HG02852 (cell line): ENCODE measurements around the gene CCDC175.

ENCODE experiments used
- ATAC-seq: cut with Tn5 transposase; IDR thresholded peaks from one replicate; pipeline ENCODE4 v1.9.1; 2021; ENCODE audit warnings: mild to moderate bottlenecking, moderate library complexity; ENCODE audit not compliant: unreplicated experiment

CCDC175 gene

DNA sequence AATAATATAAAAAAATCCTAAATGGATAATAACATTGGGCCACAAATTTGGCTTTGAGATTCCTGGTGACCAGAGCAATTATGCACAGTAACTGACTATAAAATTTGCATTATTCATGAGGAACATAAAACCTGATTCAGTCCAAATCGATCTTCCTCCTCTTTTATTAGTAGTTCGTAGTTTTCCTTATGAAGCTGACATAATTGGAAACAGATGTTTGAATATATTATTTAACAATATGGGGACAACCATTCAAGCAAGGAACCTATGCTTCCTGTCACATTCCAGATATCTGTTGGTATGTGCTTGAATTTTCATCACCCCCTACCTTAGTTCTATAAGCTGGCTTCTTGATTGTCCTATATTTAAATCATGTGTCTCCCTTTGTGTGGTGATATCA lies 34.9 kb downstream of the CCDC175 start:
- no peak for ATAC-seq

DNA sequence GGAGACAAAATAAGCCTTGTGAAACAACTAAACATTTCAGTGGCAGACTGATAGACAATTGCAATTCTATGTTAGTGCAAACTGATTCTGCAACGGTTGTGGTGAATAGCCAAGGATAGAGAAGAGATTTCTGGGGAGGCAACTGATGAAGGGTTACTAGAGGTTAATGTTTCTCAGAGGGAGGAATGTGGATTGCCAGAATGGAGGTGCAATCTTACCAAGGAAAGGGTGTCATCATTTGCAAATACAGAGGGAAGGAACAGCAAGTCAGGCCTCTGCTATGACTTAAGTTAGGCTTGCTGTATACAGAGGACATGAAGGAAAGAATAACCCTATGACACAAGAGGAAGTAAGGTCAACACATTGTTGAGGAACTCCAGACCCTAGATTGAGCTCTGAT lies 35.8 kb downstream of the CCDC175 start:
- ATAC-seq = no peak

DNA sequence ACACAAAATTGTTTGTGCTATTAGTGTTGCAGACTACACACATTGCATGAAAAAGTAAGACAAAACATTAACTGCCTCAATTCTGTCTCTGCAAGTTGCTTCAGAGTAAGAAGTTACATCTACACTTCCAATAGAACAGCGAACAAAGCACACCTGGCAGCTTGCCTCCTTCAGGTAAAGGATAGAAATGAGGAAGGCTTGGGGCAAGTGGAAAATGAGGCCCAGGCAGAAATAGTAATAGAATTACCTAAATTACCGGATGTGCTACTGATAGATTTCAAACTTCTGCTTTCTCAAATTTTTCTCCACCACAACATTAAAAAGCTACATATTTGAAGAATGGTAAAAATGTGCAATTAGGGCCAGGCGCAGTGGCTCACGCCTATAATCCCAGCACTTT lies 37.7 kb downstream of the CCDC175 start:
- no peak for ATAC-seq

DNA sequence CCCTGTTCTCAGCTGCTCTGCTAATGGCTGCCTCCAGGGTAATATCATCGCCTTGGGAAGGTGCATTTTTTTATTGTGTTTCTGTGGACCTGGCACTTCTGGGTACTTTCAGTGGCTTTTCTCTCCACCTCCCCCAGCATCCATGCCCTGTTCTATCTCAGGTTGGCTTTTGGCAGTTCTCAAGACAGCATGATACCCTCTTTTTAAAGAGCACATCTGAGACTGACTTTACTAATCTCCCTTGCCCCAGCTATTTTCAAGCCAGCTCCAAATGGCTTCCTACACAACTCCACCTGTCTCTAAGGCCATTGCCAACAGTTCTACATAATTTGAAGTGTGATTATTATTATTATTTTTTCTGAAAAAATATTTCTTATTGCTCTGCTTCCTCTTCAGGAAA lies 39.1 kb downstream of the CCDC175 start:
- no peak for ATAC-seq

DNA sequence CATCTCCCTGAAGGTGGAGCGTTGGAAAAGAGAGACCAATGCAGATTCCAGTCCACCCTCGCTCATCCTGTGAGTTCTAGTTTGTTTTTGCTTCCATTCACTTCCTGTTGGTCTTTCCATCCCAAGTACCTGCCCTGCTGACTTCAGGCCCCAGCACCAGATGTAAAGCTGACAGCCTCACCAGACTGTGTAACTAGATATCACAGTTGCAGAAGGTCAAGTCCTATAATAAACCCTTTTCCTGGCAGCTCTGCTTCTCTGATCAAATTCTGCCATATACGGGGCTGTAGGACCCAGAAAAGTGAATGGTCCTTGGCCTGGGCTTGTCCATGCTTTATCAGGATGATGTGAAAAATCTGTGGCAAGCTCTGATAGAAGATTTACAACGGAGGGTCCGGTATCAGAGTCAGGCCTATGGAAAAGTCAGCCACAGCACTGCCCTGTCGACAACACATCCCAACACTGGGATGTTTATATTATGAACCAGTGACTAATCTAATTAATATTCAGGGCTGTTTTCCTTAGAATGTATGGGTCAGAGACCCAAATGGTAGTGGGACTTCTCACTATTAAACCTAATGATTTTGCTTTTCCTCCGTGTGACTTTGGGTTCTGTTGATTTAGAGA lies 42.1 kb downstream of the CCDC175 start:
- no peak for ATAC-seq

DNA sequence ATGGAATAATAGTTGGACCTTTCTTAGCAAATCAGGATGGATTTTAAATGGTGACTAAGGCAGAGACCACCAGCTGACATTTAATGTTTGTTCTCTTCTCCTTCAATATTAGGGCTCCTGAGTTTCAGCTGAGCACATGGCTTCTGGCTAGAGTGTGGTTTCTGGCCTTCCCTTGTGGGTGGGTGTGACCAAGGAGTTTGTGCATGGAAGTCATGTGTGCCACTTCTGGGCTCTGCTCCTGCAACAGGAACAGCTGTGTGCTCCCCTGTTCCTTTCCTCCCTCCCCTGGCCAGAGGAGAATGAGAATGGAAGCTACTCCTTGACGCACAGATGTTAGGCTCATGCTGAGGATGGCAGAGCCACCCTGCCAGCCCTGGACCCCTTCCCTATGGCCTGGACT lies 44.2 kb downstream of the CCDC175 start:
- no peak for ATAC-seq

DNA sequence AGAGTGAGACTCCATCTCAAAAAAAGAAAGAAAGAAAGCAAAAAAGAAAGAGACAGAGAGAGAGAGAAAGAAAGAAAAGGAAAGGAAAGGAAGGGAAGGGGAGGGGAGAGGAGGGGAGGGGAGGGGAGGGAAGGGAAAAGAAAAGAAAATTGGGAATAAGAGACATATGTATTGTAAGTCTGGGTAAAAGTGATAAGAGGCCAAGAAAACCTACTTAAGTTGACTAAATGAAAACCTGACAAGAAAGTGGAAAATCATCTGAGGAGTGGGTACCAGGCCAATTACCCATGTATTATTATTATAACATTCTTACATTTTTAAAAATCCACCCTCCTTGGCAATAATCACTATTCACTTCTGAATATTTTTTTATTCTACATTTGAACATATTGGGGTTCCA lies 46.3 kb downstream of the CCDC175 start:
- no peak for ATAC-seq

DNA sequence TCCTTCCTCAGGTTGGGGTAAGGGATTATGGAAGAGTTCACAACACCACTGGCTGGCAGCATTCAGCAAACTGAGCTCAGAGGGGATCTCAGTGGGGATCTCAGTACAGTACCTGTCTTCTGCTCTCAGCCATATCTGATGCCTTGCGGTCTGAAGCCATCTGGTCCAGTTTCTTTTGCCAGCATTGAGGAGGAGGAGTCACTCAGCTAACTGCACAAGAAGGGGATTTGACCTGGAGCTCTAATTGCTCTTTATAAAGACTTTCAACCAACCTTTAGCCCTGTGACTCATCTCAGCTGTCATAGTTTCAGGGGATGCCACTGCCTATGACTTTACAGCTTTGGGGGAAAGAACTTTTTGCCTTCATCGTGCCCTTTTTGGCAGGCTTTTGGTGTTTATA lies 47.4 kb downstream of the CCDC175 start:
- ATAC-seq = no peak

DNA sequence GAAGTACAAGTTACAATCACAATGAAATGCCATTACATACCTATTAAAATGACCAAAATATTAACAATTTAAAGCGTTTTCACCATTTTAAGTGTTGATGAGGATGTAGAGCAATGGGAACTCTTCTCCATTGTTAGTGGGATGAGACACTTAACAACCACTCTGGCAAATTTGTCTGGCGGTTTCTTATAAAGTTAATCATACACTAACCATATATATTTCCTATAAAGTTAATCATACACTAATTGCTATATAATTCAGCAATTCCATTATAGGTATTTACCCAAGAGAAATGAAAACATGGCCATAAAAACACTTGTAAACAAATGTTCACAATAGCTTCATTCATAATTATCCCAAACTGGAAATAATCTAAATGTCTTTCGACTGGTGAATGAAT lies 56.4 kb downstream of the CCDC175 start:
- no peak for ATAC-seq

DNA sequence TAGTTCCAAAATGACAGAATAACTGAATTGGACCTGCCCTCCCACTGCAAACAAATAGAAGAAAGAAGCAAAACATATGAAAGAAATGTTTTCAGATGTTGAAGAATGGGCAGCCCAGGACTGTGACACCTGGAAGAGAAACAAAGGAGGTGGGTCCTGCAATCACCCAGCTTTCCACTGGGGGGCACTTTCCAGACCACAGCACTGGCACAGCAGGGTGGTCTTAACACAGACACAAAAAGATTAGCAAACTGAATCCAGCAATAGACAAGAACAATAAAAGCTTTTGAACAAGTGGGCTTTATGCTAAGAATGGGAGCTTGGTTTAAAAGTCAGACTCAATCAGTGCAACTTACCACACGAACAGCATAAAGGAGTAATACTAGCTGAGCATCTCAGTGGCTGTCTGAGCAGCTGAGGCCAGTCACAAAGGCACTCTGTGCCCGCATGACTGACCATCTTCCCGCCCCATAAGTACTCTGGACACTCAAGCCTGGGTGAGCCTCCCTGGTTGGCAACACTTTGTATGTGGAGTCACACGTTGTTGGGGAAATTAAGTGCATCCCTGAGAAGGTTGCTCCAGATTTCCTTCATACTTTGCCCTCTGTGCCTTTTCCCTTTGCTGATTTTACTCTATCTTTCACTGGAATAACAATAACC lies 64.6 kb downstream of the CCDC175 start:
- ATAC-seq = no peak

DNA sequence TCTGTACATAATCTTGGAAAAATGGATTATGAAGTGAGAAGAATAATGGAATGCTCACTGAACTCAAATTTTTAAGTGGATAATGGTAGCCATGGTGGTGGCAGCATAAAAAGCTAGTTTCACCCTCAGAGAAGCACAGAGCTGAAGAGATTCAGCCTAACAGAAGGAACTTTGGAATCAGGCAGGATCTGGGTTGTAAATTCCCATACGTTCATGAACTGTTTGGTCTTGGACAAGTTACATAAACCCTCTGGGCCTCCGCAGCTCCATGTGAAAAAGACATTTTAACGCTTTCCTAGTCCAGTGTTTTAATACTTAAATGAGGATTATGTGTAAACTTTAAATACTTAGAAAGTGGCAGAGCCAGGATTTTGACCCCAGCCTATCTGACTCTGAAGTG lies 65.6 kb downstream of the CCDC175 start:
- no peak for ATAC-seq

DNA sequence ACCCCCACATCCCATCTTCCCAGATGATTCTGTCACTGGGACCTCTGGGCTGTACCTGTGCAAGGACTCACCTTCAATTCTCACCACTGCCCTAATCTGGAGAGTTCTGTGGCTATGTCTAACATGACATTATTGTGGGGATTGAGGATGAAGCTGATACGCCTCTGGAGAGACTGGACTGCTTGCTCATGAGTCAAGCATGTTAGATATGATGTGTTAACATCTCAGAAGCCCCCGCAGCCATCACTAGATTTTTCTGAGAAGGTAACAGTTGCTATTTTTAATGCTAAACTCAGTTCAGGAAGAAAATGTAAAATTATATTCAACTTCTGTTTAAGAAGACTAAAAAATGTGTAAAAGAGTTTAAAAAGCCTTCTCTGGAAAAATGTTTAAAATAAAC lies 66.6 kb downstream of the CCDC175 start:
- no peak for ATAC-seq

DNA sequence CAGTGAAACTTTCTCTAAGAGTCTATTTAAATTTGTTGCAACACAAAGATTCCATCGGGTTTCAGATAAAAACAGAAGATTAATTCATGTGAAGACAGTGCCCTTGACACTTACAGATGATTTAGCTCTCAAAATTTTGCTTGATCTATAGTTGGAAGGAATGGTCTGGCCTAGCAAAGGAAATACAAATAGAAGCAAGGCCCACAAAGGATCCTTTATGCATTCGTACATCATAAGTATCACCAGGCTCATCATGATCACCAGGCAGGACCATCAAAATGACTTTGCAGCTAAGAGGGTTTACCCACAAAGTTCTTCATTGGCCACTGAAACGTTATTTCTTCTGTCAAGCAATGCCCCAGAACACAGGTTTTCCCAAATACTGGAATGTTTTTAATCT lies 67.5 kb downstream of the CCDC175 start:
- no peak for ATAC-seq

DNA sequence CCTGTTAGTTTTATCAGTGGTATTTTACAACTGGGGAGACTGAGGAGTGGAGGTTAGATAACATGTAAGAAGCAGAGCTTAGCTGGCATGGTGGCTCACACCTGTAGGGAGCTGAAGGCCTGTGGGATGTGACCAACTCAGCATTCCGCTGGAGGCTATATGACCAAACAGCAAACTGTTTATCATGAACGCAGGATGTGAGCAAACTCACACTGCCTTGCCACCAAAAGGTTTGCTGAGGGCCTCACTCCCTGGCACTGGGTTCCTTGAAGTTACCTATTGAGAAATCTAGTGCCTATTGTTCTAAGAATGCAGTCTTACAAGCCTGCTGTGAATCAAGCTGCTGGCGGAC lies 68.9 kb downstream of the CCDC175 start:
- no peak for ATAC-seq

DNA sequence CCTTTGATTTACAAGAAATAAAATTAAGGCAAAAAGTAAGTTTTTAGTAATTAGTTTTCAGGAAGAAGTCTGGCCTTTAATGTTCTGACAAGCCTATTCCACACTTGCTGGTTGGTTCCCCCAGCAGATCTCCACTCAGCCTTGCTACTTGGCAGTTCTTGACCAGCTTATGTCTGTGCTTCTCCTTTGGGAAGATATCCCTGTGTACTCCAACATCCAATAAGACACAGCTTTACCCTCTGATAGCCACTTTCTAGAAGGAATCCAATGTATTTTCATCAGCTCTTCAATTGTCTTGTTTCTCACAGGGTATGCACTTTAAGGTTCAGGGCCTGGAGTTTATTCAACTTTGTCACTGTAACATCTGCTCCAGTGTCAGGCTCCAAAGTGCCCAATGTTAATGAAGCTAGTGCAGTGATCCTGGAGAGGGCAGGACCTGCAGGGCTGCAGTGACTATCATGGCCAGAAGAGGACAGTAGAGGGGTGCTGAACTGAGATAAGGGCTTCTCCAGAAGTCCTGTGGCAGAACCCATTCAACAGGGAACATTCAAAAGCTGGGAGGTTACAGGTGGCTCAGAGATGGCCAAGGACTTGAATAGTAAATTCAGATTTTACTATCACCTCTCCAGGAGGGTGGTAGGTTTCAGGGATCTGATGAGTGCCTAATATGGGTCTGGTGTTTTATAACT lies 69.4 kb downstream of the CCDC175 start:
- peak; percentile 86 for ATAC-seq

DNA sequence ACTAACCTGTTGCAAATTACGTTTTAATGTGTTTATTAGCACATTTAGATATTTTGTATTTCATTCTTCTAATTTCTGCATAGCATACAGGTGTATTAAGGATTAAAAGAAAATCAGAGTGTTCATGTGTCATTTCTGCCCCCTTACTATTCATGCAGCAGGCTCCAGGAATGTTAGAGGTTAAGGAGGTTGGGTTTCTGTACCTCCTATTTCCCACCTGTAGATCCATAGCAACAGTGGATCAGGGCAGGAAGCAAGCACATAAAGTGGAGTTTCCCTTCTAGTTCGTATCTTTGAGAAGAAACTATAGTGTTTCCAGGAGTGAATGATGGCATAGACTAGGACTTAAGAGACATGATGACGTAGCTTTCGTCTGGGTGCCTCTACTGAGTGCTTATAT lies 73.4 kb downstream of the CCDC175 start:
- no peak for ATAC-seq

DNA sequence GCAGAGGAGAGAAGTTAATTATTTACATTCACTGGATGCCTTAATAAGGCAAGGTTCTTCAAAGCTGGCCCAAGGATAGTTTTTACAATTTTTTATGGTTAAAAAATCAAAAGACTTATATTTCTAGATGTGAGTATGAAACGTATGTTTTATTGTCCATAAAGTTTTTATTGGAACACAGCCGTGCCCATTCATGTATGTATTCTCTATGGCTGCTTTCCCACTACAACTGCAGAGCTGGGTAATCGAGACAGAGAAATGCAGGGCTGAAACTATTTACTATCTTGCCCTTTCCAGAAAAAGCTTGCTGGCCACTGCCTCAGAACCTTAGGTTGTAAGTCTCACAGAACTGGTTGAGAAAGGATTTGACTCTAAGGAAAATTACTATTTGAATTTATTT lies 75.9 kb downstream of the CCDC175 start:
- ATAC-seq = no peak

DNA sequence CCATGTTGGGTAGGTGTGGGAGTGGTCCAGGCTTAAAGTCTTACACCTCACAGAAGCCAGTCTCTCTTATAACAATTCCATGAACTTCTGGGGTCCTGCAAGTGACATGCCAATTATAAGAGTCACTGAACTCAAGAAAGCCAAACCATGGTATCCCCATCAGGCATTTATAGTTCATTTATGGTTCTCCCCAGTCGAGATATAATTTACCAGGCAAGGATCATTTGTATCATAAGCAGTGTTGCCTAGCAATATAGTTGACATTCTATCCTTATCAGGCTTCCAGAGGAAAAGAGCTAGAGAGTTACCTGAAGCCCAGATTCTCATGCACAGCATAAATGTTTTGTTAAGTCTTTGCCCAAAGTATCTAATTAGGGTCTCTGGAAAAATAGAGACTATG lies 84.2 kb downstream of the CCDC175 start:
- no peak for ATAC-seq

DNA sequence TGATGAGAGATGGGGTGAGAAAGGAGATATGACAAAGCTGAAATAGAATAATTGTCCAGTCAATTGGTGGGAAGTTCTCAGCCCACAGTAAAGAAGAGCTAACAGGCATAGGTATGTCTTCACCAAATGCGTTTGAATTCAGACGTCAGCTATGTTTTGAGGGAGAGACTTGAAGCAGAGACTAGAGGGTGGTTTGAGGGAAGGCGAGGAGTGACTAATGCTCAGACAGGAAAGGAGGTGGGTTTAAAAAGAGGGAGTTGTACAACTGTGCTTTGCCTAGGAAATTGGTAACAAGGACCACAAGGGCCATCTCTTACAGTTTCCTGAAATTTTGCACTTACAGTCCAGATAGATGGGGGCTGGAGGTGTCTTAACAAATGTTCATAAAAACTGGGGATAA lies 85.9 kb downstream of the CCDC175 start:
- no peak for ATAC-seq

DNA sequence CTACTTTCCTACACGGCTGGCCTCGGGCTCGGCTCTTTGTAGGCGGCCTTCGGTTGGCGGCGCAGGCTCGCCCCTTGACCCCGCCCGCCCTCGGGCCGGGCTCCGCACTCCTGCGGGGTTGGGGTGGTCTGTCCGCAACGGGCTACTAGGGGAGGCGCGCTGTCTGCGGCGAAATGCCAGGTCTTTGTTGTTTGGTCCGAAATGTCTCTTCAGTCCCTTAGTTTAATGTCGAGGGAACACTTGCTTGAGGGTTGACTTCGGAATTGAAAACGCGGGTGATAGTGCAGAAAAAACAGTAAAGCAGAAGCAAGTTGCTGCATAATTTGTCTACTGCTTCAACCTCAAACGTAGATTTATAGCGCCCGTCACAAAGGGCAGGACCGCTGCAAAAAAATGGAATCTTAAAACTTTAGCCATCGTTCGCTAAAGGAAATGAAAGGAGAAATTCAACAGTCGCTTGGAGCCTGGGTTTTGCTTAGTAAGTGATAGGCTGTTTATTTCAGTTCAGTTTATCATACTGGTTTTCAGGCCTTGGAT lies 91.9 kb downstream of the CCDC175 start:
- peak; percentile 52 for ATAC-seq

DNA sequence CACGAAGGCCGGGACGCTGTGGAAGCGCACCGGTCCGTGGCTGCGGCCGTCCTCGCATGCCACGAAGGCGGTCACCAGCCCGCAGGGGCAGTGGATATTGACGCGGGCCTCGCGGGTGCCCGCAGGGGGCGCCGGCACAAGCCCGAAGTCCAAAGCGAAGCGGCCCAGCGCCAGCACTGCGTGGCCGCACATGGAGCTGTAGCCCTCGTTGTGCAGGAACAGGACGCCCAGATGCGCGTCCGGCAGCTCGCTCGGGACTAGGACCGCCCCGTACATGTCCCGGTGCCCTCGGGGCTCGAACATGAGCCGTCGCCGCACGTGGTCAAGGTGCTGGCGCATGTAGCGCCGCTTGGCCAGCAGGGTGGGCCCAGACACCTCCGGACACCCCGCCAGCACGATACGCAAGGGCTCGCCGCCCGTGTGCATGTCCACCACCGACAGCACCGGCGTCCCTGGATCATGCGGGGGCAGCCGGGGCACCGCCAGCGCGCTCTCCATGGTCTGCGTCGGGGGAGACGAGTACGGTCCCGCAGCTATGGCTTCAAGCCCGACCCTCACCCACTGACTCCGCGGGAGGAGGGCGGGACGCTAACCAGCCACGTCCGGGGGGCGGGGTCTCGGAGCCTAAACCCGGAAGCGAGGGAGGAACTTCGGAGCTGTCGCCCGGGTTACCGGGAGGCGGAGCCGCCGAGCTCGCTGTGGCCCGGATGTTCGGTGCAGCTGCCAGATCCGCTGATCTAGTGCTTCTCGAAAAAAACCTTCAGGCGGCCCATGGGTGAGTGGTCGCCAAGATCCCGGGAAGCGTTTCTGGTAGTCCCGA lies 92.6 kb downstream of the CCDC175 start, which contains the start of the genes JKAMP and L3HYPDH:
Gene JKAMP (plus strand): TSS at position 699 of the 820 bp plus-strand sequence. CDS start 73 bp downstream, at position 772.
Gene L3HYPDH (minus strand): TSS at position 590 of the 820 bp plus-strand sequence. CDS start 92 bp downstream, at position 498.
- peak; percentile 90 for ATAC-seq
